ENCODE results near the gene ANKRD42. TPM values are rescaled to one million over a fixed set of nuclear protein-coding genes. Genes with fewer than 3 reads are reported as not detected.
A peak's percentile ranks its signal among the peaks of the same experiment; 100 is the strongest.

ANKRD42 gene
- total RNA-seq, 2 donors from 2014 or later: 4.9 to 6.6 TPM

GRCh38 chr11:83159902-83160865 lies 33.3 kb upstream of the ANKRD42 start:
- H3K36me3 Mint-ChIP-seq (ENCODE audit: insufficient read depth in 2 of 2): peaks cover 22 to 37% of the 10 kb centered on the region in 2 donors
- H3K27ac Mint-ChIP-seq: peak overlapping the region; percentile 98
- no peak for ATAC-seq (replicated peaks in 1 of 2)
- DNase-seq: no peak
- no peaks in the 10 kb centered on the region for H3K9me3 Mint-ChIP-seq
- no peaks in the 10 kb centered on the region for H3K27me3 Mint-ChIP-seq (ENCODE audit: low read depth)
- peak overlapping the region; percentile 99 to 100 for H3K4me3 Mint-ChIP-seq
- H3K4me1 Mint-ChIP-seq (ENCODE audit: low read depth): peaks cover 50% of the 10 kb centered on the region

- Mint-ChIP-seq H3K36me3 (ENCODE audit: insufficient read depth in 2 of 2) (peaks cover 33 to 50% of the 10 kb centered on the region in 2 donors), H3K9me3 (no peaks in the 10 kb centered on the region), H3K27ac (peak overlapping the region; percentile 98), H3K4me1 (ENCODE audit: low read depth) (peaks cover 59% of the 10 kb centered on the region), H3K4me3 (peak overlapping the region; percentile 99 to 100), H3K27me3 (ENCODE audit: low read depth) (no peaks in the 10 kb centered on the region)
- DNase-seq: no peak
- ATAC-seq (replicated peaks in 1 of 2): no peak
Measured at GRCh38 chr11:83161610-83162199, 31.8 kb upstream of the ANKRD42 start.

GRCh38 chr11:83162377-83162776 lies 31.1 kb upstream of the ANKRD42 start:
- DNase-seq (no peak), ATAC-seq (replicated peaks in 1 of 2) (peak; percentile 54 to 59)
- Mint-ChIP-seq H3K27me3 (ENCODE audit: low read depth) (no peaks in the 10 kb centered on the region), H3K27ac (peak overlapping the region; percentile 98), H3K4me3 (peak overlapping the region; percentile 99 to 100), H3K4me1 (ENCODE audit: low read depth) (peaks cover 60% of the 10 kb centered on the region), H3K36me3 (ENCODE audit: insufficient read depth in 2 of 2) (peaks cover 32 to 51% of the 10 kb centered on the region in 2 donors), H3K9me3 (no peaks in the 10 kb centered on the region)

GRCh38 chr11:83166193-83166866 lies 27.2 kb upstream of the ANKRD42 start:
- H3K4me1 Mint-ChIP-seq (ENCODE audit: low read depth): peaks cover 79% of the 10 kb centered on the region
- H3K27me3 Mint-ChIP-seq (ENCODE audit: low read depth): no peaks in the 10 kb centered on the region
- peak overlapping the region; percentile 64 for H3K27ac Mint-ChIP-seq
- no peak overlapping the region for H3K4me3 Mint-ChIP-seq
- peaks cover 28 to 64% of the 10 kb centered on the region in 2 donors for H3K36me3 Mint-ChIP-seq (ENCODE audit: insufficient read depth in 2 of 2)
- DNase-seq: no peak
- no peak for ATAC-seq (replicated peaks in 1 of 2)
- H3K9me3 Mint-ChIP-seq: no peaks in the 10 kb centered on the region

GRCh38 chr11:83168756-83169155 lies 24.8 kb upstream of the ANKRD42 start:
- DNase-seq: no peak
- H3K4me1 Mint-ChIP-seq (ENCODE audit: low read depth): peaks cover 81% of the 10 kb centered on the region
- no peak for ATAC-seq (replicated peaks in 1 of 2)
- H3K9me3 Mint-ChIP-seq: no peaks in the 10 kb centered on the region
- H3K4me3 Mint-ChIP-seq: peak overlapping the region; percentile 56 to 79
- peak overlapping the region; percentile 65 for H3K27ac Mint-ChIP-seq
- peaks cover 28 to 68% of the 10 kb centered on the region in 2 donors for H3K36me3 Mint-ChIP-seq (ENCODE audit: insufficient read depth in 2 of 2)
- no peaks in the 10 kb centered on the region for H3K27me3 Mint-ChIP-seq (ENCODE audit: low read depth)

GRCh38 chr11:83170865-83171264 lies 22.6 kb upstream of the ANKRD42 start:
- Mint-ChIP-seq H3K36me3 (ENCODE audit: insufficient read depth in 2 of 2) (peaks cover 20 to 59% of the 10 kb centered on the region in 2 donors), H3K4me1 (ENCODE audit: low read depth) (peaks cover 89% of the 10 kb centered on the region), H3K27ac (peak overlapping the region; percentile 73), H3K9me3 (no peaks in the 10 kb centered on the region), H3K27me3 (ENCODE audit: low read depth) (no peaks in the 10 kb centered on the region), H3K4me3 (peak overlapping the region; percentile 52 to 79)
- ATAC-seq (replicated peaks in 1 of 2) (peak in 1 of 2 donors; percentile 14), DNase-seq (no peak)

- ATAC-seq (replicated peaks in 1 of 2): no peak
- peaks cover 10 to 55% of the 10 kb centered on the region in 2 donors for H3K36me3 Mint-ChIP-seq (ENCODE audit: insufficient read depth in 2 of 2)
- H3K4me3 Mint-ChIP-seq: peak overlapping the region; percentile 45 to 61
- peaks cover 90% of the 10 kb centered on the region for H3K4me1 Mint-ChIP-seq (ENCODE audit: low read depth)
- DNase-seq: no peak
- peak overlapping the region; percentile 79 for H3K27ac Mint-ChIP-seq
- no peaks in the 10 kb centered on the region for H3K27me3 Mint-ChIP-seq (ENCODE audit: low read depth)
- no peaks in the 10 kb centered on the region for H3K9me3 Mint-ChIP-seq
Measured at GRCh38 chr11:83172551-83172950, 21.0 kb upstream of the ANKRD42 start.

GRCh38 chr11:83174008-83174407 lies 19.5 kb upstream of the ANKRD42 start:
- ATAC-seq (replicated peaks in 1 of 2): peak; percentile 19 to 49
- Mint-ChIP-seq H3K4me1 (ENCODE audit: low read depth) (peaks cover 76% of the 10 kb centered on the region), H3K27me3 (ENCODE audit: low read depth) (no peaks in the 10 kb centered on the region), H3K4me3 (peak overlapping the region; percentile 31 to 45), H3K9me3 (no peaks in the 10 kb centered on the region), H3K36me3 (ENCODE audit: insufficient read depth in 2 of 2) (peaks cover 1 to 43% of the 10 kb centered on the region in 2 donors), H3K27ac (peak overlapping the region; percentile 68)
- no peak for DNase-seq

- H3K27me3 Mint-ChIP-seq (ENCODE audit: low read depth): no peaks in the 10 kb centered on the region
- no peaks in the 10 kb centered on the region for H3K9me3 Mint-ChIP-seq
- DNase-seq (no peak), ATAC-seq (replicated peaks in 1 of 2) (peak; percentile 42 to 47)
- H3K27ac Mint-ChIP-seq: peak overlapping the region; percentile 78
- H3K4me1 Mint-ChIP-seq (ENCODE audit: low read depth): peaks cover 58% of the 10 kb centered on the region
- H3K4me3 Mint-ChIP-seq: no peak overlapping the region
- H3K36me3 Mint-ChIP-seq (ENCODE audit: insufficient read depth in 2 of 2): peaks cover 2 to 38% of the 10 kb centered on the region in 2 donors
Measured at GRCh38 chr11:83175815-83176214, 17.7 kb upstream of the ANKRD42 start.

- H3K4me1 Mint-ChIP-seq (ENCODE audit: low read depth): peaks cover 4% of the 10 kb centered on the region
- no peak for ATAC-seq (replicated peaks in 1 of 2)
- no peak for DNase-seq
- no peak overlapping the region for H3K4me3 Mint-ChIP-seq
- peaks cover 8 to 38% of the 10 kb centered on the region in 2 donors for H3K36me3 Mint-ChIP-seq (ENCODE audit: insufficient read depth in 2 of 2)
- H3K9me3 Mint-ChIP-seq: no peaks in the 10 kb centered on the region
- H3K27me3 Mint-ChIP-seq (ENCODE audit: low read depth): no peaks in the 10 kb centered on the region
- peak overlapping the region; percentile 60 for H3K27ac Mint-ChIP-seq
Measured at GRCh38 chr11:83181815-83182214, 11.7 kb upstream of the ANKRD42 start.

GRCh38 chr11:83185767-83186166 lies 7.7 kb upstream of the ANKRD42 start:
- DNase-seq (no peak), ATAC-seq (replicated peaks in 1 of 2) (no peak)
- Mint-ChIP-seq H3K27ac (no peak overlapping the region), H3K9me3 (no peaks in the 10 kb centered on the region), H3K27me3 (ENCODE audit: low read depth) (no peaks in the 10 kb centered on the region), H3K4me3 (no peak overlapping the region), H3K4me1 (ENCODE audit: low read depth) (no peaks in the 10 kb centered on the region), H3K36me3 (ENCODE audit: insufficient read depth in 2 of 2) (peaks cover 8 to 31% of the 10 kb centered on the region in 2 donors)

- H3K27ac Mint-ChIP-seq: no peak overlapping the region
- no peaks in the 10 kb centered on the region for H3K27me3 Mint-ChIP-seq (ENCODE audit: low read depth)
- ATAC-seq (replicated peaks in 1 of 2) (no peak), DNase-seq (no peak)
- no peak overlapping the region for H3K4me3 Mint-ChIP-seq
- H3K9me3 Mint-ChIP-seq: no peaks in the 10 kb centered on the region
- peaks cover 11% of the 10 kb centered on the region for H3K4me1 Mint-ChIP-seq (ENCODE audit: low read depth)
- peaks cover 9 to 30% of the 10 kb centered on the region in 2 donors for H3K36me3 Mint-ChIP-seq (ENCODE audit: insufficient read depth in 2 of 2)
Measured at GRCh38 chr11:83187465-83187864, 6.0 kb upstream of the ANKRD42 start.

GRCh38 chr11:83191491-83191890 lies 2.0 kb upstream of the ANKRD42 start:
- Mint-ChIP-seq H3K4me1 (ENCODE audit: low read depth) (peaks cover 35% of the 10 kb centered on the region), H3K36me3 (ENCODE audit: insufficient read depth in 2 of 2) (peaks cover 14 to 28% of the 10 kb centered on the region in 2 donors), H3K4me3 (peak overlapping the region; percentile 2 to 27), H3K27ac (peak overlapping the region; percentile 73), H3K27me3 (ENCODE audit: low read depth) (no peaks in the 10 kb centered on the region), H3K9me3 (no peaks in the 10 kb centered on the region)
- ATAC-seq (replicated peaks in 1 of 2) (no peak), DNase-seq (no peak)
